MCF 10A (cell line): Measurements from ENCODE around the gene TMEM40. TPM values are rescaled to one million over a fixed set of nuclear protein-coding genes. Genes with fewer than 3 reads are reported as not detected.

ENCODE experiments used
- BruUV-seq: library from RNA; stranded (reverse); fragments of 400-500 nt; replicated peaks from 2 replicates; lab custom pipeline; 2021; lab: Mats Ljungman, UMichigan
- CTCF ChIA-PET: fragments of 300-600 bp; sonication (Branson Sonifier 250); formaldehyde crosslinking; extraction: SDS; loops from one replicate; lab custom pipeline; 2021; ENCODE audit warnings: antibody characterized with exemption, inconsistent platforms; lab: Yijun Ruan, JAX
- POLR2A ChIA-PET: fragments of 300-600, 350-650 bp; sonication (Branson Sonifier 250); formaldehyde crosslinking; extraction: SDS; loops from one replicate; lab custom pipeline; 2020; ENCODE audit warnings: antibody characterized with exemption, inconsistent platforms; lab: Yijun Ruan, JAX
- DNase-seq: peaks from one replicate; pipeline ENCODE4 v3.0.0-alpha.2; 2018; ENCODE audit not compliant: unreplicated experiment
- H3K27ac Mint-ChIP-seq: one replicate; pipeline ENCODE4 v1.8.0; 2022; ENCODE audit warnings: mild to moderate bottlenecking, low read depth, mixed read lengths; ENCODE audit not compliant: unreplicated experiment
- H3K27me3 Mint-ChIP-seq: one replicate; pipeline ENCODE4 v1.8.0; 2022; ENCODE audit warnings: mixed read lengths; ENCODE audit not compliant: insufficient read depth, unreplicated experiment
- H3K36me3 Mint-ChIP-seq: one replicate; pipeline ENCODE4 v1.8.0; 2022; ENCODE audit warnings: mild to moderate bottlenecking, moderate library complexity, mixed read lengths; ENCODE audit not compliant: insufficient read depth, unreplicated experiment
- H3K4me1 Mint-ChIP-seq: one replicate; pipeline ENCODE4 v1.8.0; 2022; ENCODE audit warnings: mixed read lengths; ENCODE audit not compliant: insufficient read depth, unreplicated experiment
- H3K4me3 Mint-ChIP-seq: one replicate; pipeline ENCODE4 v1.8.0; 2022; ENCODE audit warnings: mild to moderate bottlenecking, moderate library complexity, mixed read lengths; ENCODE audit not compliant: unreplicated experiment
- H3K9me3 Mint-ChIP-seq: one replicate; pipeline ENCODE4 v1.8.0; 2022; ENCODE audit warnings: mixed read lengths; ENCODE audit not compliant: unreplicated experiment
- CTCF ChIP-seq: fragments of 200-600 bp; IDR thresholded peaks from one replicate; pipeline ENCODE4 v1.8.0; 2022; ENCODE audit warnings: antibody characterized with exemption, mild to moderate bottlenecking; ENCODE audit not compliant: unreplicated experiment
- intact Hi-C: fragments of 100-400 bp; cut with micrococcal nuclease; formaldehyde crosslinking; loops from 2 replicates; pipeline ENCODE4 v1.14.1; 2022
- total RNA-seq: library from RNA; stranded (reverse); gene quantifications from 2 replicates; pipeline ENCODE4 v1.2.3, GENCODE V29; 2022

Gene TMEM40
- total RNA-seq, 1 experiment from 2014 or later: 58.4 TPM

- Mint-ChIP-seq H3K27me3 (no peaks in the 10 kb centered on the region), H3K4me1 (no peaks in the 10 kb centered on the region), H3K4me3 (no peak overlapping the region), H3K27ac (no peak overlapping the region), H3K36me3 (no peaks in the 10 kb centered on the region), H3K9me3 (no peaks in the 10 kb centered on the region)
- no peak for DNase-seq
- ChIA-PET POLR2A (no interaction called here), CTCF (interaction anchor here (0.6 to 0.9 kb wide), 3 partner anchors 15 to 1200 kb away, joined by 3 to 5 read pairs (median 3); no protein-coding TSS in a partner anchor)
- no TSS peak for BruUV-seq
- intact Hi-C loops: no loop called here
- TF ChIP-seq CTCF: no peak
Measured at GRCh38 chr3:12772462-12772861, 13.4 kb upstream of the TMEM40 start.

GRCh38 chr3:12771236-12771635, 12.2 kb upstream of the TMEM40 start:
- H3K9me3 Mint-ChIP-seq: no peaks in the 10 kb centered on the region

GRCh38 chr3:12769761-12770160, 10.7 kb upstream of the TMEM40 start:
- Mint-ChIP-seq H3K4me1 (no peaks in the 10 kb centered on the region), H3K4me3 (no peak overlapping the region), H3K36me3 (no peaks in the 10 kb centered on the region), H3K27me3 (no peaks in the 10 kb centered on the region), H3K9me3 (no peaks in the 10 kb centered on the region), H3K27ac (no peak overlapping the region)
- CTCF ChIA-PET: interaction anchor here (0.6 kb wide), 1 partner anchor 594 kb away, joined by 3 read pairs; no protein-coding TSS in a partner anchor
- intact Hi-C loops: no loop called here
- BruUV-seq: no TSS peak
- DNase-seq: no peak
- TF ChIP-seq CTCF: no peak
- POLR2A ChIA-PET: interaction anchor here (1.3 kb wide), 1 partner anchor 11 kb away, joined by 3 read pairs; the partner anchor contains the start of gene TMEM40

More at GRCh38 chr3:12771236-12771635, 12.2 kb upstream of the TMEM40 start:
- no peak for TF ChIP-seq CTCF
- ChIA-PET POLR2A (no interaction called here), CTCF (interaction anchor here (0.9 kb wide), 1 partner anchor 16 kb away, joined by 5 read pairs; no protein-coding TSS in a partner anchor)
- intact Hi-C loops: no loop called here
- H3K27ac Mint-ChIP-seq: no peak overlapping the region
- no TSS peak for BruUV-seq
- no peak overlapping the region for H3K4me3 Mint-ChIP-seq
- H3K4me1 Mint-ChIP-seq: no peaks in the 10 kb centered on the region
- no peaks in the 10 kb centered on the region for H3K36me3 Mint-ChIP-seq
- no peak for DNase-seq
- H3K27me3 Mint-ChIP-seq: no peaks in the 10 kb centered on the region

- Mint-ChIP-seq H3K4me1 (no peaks in the 10 kb centered on the region), H3K9me3 (no peaks in the 10 kb centered on the region), H3K27ac (no peak overlapping the region), H3K27me3 (no peaks in the 10 kb centered on the region), H3K36me3 (no peaks in the 10 kb centered on the region), H3K4me3 (no peak overlapping the region)
- ChIA-PET CTCF (interaction anchor here (0.6 to 0.9 kb wide), 2 partner anchors 54 to 593 kb away, joined by 3 to 4 read pairs; no protein-coding TSS in a partner anchor), POLR2A (interaction anchor here (0.6 to 1.2 kb wide), 2 partner anchors 16 to 1429 kb away, joined by 3 read pairs; no protein-coding TSS in a partner anchor)
- BruUV-seq: no TSS peak
- no peak for TF ChIP-seq CTCF
- DNase-seq: no peak
- intact Hi-C loops: no loop called here
Measured at GRCh38 chr3:12768579-12769527, 9.8 kb upstream of the TMEM40 start.
